HG03060 (cell line): ENCODE results near the gene MUC5AC.
"Not testable (repeated sequence)": the region's sequence is repeated elsewhere in the genome, so short reads cannot be mapped to it uniquely, and the experiment has no call there.

Experiments
- ATAC-seq: cut with Tn5 transposase; IDR thresholded peaks from one replicate; pipeline ENCODE4 v1.9.1; 2021; ENCODE audit warnings: low read depth, moderate number of reproducible peaks; ENCODE audit not compliant: unreplicated experiment

The MUC5AC gene

DNA sequence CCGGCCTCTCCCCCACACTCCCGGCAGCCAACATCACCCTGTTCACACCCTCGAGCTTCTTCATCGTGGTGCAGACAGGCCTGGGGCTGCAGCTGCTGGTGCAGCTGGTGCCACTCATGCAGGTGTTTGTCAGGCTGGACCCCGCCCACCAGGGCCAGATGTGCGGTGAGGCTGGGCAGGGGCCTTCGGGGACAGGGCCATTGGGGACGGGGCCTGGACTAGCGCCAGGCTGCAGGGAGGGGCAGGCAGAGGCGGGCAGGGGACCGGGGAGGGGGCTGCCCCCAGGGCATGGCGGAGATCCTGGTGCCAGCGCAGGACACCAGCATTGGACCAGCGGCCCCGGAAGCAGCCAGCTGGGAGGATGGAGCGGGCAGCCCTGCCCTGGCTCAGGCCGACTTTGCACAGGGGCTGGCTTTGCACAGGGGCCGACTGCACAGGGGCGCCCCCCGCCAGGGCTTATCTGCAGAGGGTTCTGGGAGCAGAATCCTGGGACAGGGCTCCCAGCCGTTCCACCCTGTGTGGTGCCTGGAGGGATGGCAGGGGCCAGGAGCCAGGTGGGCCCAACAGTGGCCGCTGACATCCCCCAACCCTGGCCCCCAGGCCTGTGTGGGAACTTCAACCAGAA is 73.8 kb downstream of the MUC5AC start:
- no peak for ATAC-seq

DNA sequence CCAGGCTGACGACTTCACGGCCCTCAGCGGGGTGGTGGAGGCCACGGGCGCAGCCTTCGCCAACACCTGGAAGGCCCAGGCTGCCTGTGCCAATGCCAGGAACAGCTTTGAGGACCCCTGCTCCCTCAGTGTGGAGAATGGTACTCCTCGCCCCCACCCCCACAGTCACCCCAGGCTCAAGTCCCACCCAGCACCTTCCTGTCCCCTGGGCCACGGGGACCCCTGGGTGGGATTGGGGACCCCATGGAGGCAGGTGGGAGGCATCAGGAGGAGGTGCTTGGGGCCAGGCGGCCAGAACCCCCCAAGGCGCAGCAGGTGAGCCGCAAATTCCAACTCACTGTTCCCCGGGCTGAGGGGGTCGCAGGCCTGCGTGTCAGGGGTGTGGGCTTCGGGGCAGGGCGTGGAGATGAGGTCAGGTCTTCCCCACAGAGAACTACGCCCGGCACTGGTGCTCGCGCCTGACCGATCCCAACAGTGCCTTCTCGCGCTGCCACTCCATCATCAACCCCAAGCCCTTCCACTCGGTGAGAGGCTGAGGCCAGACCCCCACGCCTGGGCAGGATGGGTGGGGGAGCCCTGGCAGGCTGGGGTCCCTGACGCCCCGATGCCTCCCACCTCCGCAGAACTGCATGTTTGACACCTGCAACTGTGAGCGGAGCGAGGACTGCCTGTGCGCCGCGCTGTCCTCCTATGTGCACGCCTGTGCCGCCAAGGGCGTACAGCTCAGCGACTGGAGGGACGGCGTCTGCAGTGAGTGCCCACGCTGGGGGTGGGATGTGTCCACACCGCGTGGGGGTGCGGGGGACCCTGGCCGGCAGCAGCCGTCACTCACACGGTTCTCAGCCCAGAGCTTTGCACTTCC is 74.5 kb downstream of the MUC5AC start:
- no peak for ATAC-seq

DNA sequence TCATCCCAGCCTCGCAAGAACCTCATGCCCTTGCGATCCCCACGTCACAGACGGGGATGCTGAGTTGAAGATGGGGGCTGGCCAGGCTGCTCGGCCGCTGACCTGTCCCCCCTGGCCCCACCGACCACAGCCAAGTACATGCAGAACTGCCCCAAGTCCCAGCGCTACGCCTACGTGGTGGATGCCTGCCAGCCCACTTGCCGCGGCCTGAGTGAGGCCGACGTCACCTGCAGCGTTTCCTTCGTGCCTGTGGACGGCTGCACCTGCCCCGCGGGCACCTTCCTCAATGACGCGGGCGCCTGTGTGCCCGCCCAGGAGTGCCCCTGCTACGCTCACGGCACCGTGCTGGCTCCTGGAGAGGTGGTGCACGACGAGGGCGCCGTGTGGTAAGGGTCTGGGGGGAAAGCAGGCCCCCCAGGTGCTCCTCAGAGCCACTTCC is 75.1 kb downstream of the MUC5AC start:
- no peak for ATAC-seq

DNA sequence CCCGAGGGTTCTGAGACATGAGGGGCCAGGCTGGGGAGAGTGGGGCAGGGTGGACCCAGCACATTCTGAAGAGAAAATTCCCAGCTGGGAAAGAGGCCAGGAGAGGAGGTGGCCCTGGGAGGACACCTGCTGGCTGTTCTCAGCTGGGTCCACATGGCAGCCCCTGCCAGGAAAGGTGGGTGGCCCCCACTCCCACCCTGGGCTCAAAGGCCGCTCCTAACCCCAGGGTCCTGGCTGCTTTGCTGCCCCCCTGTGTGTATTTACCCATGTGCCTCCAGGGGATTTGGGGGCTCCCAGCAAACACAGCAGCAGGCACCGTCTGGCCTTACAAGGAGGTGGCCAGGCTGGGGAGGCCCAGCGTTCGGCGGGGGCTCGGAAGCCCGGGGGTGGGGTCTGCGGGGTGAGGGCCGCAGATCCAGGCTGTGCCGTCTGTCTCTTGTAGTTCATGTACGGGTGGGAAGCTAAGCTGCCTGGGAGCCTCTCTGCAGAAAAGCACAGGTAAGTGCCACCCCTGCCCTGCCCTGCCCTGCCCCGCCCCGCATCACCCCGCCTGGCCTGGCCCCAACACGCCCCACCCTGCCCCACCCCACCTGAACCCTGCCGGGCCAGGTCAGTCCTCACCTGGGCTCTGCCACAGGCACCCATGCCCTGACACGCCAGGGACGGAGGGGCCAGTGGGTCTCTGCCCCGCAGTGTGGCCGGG is 75.7 kb downstream of the MUC5AC start:
- ATAC-seq = no peak

DNA sequence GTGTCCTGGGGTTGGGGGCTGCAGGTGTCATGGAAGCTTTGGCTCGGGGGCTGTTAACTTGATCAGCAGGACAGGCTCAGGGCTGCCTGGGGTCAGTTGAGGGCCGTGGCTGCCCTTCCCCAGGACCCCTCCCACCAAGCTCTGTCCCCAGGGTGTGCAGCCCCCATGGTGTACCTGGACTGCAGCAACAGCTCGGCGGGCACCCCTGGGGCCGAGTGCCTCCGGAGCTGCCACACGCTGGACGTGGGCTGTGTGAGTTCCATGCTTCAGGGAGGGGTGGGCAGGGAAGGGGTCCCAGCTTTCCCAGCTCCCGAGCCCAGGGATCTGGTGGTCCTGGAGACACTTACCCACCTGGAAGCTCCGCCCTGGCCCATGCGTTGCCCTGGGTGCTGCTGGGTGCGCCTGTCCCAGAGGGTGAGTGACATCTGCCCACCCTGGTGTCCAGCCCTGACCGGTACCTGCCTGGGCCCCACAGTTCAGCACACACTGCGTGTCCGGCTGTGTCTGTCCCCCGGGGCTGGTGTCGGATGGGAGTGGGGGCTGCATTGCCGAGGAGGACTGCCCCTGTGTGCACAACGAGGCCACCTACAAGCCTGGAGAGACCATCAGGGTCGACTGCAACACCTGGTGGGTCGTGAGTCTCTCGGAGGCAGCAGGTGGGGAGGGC is 76.4 kb downstream of the MUC5AC start:
- ATAC-seq = no peak

DNA sequence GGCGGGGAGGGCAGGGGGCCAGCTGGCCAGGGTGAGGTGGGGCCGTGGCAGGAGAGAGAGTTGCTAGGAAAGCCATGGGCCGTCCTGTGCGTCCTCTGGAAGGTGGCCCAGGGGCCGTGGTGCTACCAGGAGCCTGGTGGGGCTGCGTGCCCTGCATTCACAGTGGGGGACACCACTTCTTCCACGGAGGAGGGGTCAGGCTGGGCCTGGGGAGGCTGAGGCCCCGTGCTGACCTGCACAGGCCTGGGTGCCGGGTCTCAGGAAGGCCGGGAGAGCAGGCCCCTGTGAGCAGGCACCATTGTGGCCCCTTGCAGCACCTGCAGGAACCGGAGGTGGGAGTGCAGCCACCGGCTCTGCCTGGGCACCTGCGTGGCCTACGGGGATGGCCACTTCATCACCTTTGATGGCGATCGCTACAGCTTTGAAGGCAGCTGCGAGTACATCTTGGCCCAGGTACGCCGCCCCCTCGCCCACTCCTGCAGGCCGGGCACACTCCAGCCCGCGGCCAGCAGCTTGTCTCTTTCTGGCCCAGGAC is 77.1 kb downstream of the MUC5AC start:
- ATAC-seq = no peak

DNA sequence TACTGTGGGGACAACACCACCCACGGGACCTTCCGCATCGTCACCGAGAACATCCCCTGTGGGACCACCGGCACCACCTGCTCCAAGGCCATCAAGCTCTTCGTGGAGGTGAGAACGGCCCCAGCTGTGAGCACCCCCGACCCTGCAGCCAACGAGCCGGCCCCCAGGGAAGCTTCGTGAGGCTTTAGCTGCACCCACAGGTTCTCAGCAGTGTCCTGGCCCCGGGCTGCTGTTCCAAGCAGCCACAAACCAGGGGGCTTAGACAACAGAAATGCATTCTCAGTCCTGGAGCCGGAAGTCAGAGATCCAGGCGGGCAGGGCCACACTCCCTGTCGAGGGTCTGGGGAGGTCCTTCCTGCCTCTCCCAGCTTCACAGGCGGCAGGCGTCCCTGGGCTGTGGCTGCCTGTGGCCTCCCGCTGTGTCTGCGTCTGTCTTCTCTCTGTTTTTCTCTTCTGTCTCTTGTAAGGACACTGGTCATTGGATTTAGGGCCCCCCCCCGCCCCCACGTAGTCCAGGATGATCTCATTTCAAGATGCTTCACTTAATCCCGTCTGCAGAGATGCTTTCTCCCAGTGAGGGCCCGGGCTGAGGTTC is 77.7 kb downstream of the MUC5AC start:
- no peak for ATAC-seq

DNA sequence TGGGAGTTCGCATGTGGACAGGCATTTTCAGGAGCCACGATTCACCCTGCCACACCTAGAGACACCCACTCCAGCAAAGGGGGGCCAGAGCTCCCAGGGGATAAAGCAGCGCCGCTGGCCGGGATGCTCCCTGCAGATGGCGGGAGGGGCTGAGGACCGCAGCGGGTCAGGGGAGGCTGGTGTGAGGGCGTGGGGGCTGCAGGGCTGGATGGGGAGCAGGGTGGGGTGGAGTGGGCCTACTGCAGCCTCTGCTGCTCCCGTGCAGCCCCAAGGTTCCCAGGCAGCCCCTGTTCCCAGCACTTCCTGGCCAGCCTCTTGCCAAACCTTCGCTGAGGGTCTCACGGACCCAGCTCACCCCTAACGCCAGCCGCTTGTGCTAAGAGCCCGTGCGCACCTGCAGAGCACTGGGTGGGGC is 78.2 kb downstream of the MUC5AC start:
- ATAC-seq = no peak

DNA sequence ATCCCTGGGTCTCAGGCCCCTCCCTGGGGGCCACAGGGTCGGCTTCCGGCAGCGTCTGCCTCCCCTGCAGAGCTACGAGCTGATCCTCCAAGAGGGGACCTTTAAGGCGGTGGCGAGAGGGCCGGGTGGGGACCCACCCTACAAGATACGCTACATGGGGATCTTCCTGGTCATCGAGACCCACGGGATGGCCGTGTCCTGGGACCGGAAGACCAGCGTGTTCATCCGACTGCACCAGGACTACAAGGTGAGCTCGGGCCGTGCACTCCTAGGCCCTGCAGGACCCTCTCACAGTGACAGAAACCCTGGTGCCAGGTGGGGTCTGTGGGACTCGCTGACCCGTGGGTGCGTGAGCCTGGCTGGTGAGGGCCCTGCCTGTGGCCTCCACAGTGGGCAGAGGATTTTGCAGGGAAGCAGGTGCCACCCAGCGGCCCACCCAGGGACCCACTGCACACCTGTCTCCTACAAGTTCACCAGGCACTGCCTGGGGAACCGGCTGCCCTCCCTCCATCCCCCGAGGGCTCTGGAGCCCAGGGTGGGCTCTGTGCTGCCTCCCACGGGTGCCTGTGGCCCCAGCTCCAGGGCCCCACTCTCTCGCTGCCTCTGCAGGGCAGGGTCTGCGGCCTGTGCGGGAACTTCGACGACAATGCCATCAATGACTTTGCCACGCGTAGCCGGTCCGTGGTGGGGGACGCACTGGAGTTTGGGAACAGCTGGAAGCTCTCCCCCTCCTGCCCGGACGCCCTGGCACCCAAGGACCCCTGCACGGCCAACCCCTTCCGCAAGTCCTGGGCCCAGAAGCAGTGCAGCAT is 78.8 kb downstream of the MUC5AC start:
- no peak for ATAC-seq

DNA sequence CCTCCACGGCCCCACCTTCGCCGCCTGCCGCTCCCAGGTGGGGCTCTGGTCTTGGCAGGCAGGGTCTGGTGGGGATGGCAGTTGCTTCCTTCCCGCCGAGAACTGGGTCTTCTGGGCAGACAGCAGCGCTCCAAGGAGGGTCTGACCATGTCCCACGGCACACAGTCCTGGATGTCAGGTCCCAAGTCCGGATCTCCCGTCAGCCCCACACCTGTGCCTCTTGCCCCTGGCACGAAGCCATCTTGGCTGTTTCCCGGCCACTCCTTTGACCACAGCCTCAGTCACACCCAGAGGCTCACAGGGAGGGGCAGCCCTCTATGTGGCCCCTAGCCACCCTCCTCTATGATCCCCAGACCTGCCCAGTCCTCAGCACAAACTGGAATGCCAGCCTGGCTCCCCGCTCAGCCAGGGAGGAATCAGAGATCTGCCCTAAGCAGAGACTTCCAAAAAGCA is 79.4 kb downstream of the MUC5AC start:
- ATAC-seq = no peak

DNA sequence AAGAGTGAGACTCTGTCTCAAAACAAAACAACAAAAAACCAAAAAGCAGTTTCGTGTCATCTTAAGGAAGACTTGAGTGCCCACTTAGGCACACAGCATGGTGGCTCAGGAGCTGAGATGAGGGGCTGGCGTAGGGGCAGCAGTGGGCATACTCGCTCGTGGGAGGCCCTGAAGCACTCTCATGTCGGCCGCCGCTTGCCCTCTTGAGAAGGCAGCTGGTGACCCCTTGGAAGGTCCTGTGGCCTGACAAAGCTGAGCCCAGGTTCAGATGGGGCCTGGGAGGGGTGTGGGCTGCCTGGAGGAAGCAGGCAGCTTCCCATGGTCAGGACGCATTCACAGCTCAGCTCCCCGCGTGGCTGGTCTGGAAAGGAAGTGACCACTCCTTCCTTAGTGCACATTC is 80.1 kb downstream of the MUC5AC start:
- no peak for ATAC-seq

DNA sequence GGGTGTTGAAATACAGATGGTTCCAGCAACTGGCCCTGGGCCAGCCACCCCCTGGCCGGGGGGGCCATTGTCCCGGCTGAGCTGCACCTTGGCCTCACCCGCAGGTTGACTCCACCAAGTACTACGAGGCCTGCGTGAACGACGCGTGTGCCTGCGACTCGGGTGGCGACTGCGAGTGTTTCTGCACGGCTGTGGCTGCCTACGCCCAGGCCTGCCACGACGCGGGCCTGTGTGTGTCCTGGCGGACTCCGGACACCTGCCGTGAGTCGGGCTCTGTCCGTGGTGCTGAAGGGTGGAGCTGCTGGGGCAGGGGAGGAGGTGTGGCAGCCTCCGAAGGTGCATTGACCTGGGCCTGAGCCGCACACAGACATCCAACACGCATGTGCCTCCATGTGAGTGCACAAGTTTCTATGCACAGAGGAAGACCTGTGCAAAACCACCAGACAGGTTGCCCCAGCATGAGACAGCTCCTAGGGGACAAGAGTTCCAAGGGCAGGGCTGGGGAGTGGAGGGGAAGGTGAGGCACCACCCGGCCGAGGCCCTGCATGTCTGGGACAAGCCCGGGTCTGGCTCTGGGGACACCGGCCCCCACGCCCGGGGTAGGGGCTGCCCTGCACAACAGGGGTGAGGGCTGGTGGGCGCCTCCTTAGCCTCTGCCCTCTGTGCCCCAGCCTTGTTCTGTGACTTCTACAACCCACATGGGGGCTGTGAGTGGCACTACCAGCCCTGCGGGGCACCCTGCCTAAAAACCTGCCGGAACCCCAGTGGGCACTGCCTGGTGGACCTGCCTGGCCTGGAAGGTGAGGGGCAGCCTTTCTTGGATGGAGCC is 81.2 kb downstream of the MUC5AC start:
- ATAC-seq = no peak

DNA sequence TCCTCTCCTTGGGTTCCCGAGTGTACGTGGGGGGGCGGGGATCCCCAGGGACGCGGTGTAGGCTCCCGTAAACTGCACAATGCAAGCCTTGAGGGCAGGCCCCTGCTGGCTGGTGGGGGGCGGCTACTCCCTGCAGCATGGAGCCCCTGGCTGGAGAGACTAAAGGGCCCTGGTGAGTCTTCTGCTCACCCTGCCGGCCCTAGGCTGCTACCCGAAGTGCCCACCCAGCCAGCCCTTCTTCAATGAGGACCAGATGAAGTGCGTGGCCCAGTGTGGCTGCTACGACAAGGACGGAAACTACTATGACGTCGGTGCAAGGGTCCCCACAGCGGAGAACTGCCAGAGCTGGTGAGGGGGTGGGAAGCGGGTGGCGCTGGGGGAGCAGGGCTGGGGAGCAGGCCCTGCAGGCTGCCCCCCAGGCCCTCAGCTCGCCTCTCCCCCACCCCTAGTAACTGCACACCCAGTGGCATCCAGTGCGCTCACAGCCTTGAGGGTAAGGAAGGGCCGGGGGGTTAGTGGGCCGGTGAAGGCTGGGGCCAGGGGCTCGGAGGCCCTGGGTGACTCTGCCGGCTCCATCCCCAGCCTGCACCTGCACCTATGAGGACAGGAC is 81.9 kb downstream of the MUC5AC start:
- ATAC-seq = no peak

DNA sequence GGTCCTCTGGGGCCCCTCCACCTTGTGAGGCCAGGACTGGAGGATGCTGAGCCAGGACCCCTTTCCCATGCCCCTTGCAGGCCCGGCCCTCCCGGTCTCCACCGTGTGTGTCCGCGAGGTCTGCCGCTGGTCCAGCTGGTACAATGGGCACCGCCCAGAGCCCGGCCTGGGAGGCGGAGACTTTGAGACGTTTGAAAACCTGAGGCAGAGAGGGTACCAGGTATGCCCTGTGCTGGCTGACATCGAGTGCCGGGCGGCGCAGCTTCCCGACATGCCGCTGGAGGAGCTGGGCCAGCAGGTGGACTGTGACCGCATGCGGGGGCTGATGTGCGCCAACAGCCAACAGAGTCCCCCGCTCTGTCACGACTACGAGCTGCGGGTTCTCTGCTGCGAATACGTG is 83.0 kb downstream of the MUC5AC start:
- no peak for ATAC-seq

DNA sequence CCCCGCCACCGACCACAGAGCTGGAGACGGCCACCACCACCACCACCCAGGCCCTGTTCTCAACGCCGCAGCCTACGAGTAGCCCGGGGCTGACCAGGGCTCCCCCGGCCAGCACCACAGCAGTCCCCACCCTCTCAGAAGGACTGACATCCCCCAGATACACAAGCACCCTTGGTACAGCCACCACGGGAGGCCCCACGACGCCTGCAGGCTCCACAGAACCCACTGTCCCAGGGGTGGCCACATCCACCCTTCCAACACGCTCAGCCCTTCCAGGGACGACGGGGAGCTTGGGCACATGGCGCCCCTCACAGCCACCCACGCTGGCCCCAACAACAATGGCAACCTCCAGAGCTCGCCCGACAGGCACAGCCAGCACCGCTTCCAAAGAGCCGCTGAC is 84.0 kb downstream of the MUC5AC start:
- no peak for ATAC-seq

DNA sequence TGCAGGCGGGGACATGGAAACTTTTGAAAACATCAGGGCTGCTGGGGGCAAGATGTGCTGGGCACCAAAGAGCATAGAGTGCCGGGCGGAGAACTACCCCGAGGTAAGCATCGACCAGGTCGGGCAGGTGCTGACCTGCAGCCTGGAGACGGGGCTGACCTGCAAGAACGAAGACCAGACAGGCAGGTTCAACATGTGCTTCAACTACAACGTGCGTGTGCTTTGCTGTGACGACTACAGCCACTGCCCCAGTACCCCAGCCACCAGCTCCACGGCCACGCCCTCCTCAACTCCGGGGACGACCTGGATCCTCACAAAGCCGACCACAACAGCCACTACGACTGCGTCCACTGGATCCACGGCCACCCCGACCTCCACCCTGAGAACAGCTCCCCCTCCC is 84.5 kb downstream of the MUC5AC start:
- no peak for ATAC-seq

DNA sequence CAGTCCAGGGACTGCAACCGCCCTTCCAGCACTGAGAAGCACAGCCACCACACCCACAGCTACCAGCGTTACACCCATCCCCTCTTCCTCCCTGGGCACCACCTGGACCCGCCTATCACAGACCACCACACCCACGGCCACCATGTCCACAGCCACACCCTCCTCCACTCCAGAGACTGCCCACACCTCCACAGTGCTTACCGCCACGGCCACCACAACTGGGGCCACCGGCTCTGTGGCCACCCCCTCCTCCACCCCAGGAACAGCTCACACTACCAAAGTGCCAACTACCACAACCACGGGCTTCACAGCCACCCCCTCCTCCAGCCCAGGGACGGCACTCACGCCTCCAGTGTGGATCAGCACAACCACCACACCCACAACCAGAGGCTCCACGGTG is 85.0 kb downstream of the MUC5AC start:
- ATAC-seq = not testable (repeated sequence)

DNA sequence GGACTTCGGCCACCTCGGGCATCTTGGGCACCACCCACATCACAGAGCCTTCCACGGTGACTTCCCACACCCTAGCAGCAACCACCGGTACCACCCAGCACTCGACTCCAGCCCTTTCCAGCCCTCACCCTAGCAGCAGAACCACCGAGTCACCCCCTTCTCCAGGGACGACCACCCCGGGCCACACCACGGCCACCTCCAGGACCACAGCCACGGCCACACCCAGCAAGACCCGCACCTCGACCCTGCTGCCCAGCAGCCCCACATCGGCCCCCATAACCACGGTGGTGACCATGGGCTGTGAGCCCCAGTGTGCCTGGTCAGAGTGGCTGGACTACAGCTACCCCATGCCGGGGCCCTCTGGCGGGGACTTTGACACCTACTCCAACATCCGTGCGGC is 85.8 kb downstream of the MUC5AC start:
- ATAC-seq = not testable (repeated sequence)
